ENCODE results near the gene HIVEP3.

The HIVEP3 gene

DNA sequence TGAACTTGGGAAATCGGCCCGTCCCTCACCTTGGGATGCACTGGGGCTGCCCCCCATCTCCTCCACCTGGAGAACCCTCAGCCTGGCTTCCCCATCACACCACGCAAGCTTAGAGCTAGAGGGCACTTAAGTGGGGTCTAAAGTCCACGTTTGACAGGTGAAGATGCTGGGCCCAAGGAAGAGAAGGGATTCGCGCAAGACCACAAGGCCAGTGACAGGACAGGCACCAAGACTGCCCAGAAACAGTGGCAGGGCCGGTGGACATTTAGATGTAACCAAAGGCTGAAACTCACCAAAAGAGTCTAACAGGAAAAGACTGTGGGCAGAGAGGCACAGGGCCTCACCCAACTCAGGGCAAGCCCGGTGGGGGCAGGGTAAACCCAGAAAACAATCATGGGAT lies 303.4 kb downstream of the HIVEP3 start:
- peaks cover 13% of the 10 kb centered on the region for H3K4me1 ChIP-seq (ENCODE audit: control insufficient read depth, insufficient read depth, low read length)
- H3K4me3 ChIP-seq (ENCODE audit: low read depth, low read length): no peak overlapping the region
- no peak overlapping the region for H3K9ac ChIP-seq (ENCODE audit: low read depth, low read length)
- no peak overlapping the region for H3K27ac ChIP-seq (ENCODE audit: low read depth, low read length)
- H3K27me3 ChIP-seq (ENCODE audit: control insufficient read depth, insufficient read depth, low read length): no peaks in the 10 kb centered on the region
- H3K9me3 ChIP-seq (ENCODE audit: control insufficient read depth, insufficient read depth, low read length): no peaks in the 10 kb centered on the region
- no peaks in the 10 kb centered on the region for H3K36me3 ChIP-seq (ENCODE audit: control insufficient read depth, insufficient read depth, low read length)

GRCh38 chr1:41614818-41615217 lies 303.9 kb downstream of the HIVEP3 start:
- Histone ChIP-seq H3K4me3 (ENCODE audit: low read depth, low read length) (no peak overlapping the region), H3K9ac (ENCODE audit: low read depth, low read length) (no peak overlapping the region), H3K27me3 (ENCODE audit: control insufficient read depth, insufficient read depth, low read length) (no peaks in the 10 kb centered on the region), H3K4me1 (ENCODE audit: control insufficient read depth, insufficient read depth, low read length) (peaks cover 8% of the 10 kb centered on the region), H3K36me3 (ENCODE audit: control insufficient read depth, insufficient read depth, low read length) (no peaks in the 10 kb centered on the region), H3K27ac (ENCODE audit: low read depth, low read length) (no peak overlapping the region), H3K9me3 (ENCODE audit: control insufficient read depth, insufficient read depth, low read length) (no peaks in the 10 kb centered on the region)

DNA sequence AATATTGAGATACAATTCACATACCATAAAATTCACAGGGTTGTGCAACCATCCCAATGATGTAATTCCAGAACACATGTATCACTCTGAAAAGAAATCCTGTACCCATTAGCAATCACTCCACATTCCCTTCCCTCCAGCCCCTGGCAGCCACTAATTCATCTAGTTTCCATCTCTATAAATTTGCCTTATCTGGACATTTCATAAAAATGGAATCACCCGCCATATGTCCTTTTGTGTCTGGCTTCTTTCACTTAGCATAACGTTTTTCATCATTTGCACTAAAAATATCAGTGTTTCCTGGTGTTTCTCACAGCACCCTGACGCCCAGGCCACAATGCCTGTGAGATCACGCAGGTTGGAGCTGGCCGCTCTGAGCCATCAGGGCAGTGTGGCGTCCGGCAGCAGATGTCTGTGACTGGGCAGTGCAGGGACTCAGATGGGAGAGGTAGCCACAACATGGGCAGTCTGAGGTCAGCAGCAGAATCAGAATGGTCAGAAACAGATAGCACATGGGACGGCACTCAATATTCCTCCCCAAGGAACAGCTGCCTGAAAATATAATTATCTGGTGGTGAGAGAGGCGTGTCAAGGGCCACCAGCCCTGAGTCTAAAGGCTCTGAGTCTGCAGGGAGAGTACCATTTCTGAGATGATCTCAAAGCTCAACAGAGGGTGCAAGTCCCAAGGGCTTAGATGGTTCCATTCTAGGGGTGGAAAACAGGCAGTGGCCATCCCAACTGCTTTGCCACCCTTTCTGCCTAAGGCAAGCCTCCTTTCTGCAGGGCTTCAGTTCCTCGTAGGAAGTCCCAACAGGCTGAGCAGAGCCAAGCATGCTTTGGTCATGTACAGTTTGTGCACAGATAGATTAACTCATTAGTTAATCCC lies 304.8 kb downstream of the HIVEP3 start:
- Histone ChIP-seq H3K36me3 (ENCODE audit: control insufficient read depth, insufficient read depth, low read length) (no peaks in the 10 kb centered on the region), H3K4me3 (ENCODE audit: low read depth, low read length) (no peak overlapping the region), H3K9ac (ENCODE audit: low read depth, low read length) (no peak overlapping the region), H3K4me1 (ENCODE audit: control insufficient read depth, insufficient read depth, low read length) (peaks cover 1% of the 10 kb centered on the region; the same call in 1 of the 2 replicates), H3K27me3 (ENCODE audit: control insufficient read depth, insufficient read depth, low read length) (no peaks in the 10 kb centered on the region), H3K27ac (ENCODE audit: low read depth, low read length) (no peak overlapping the region), H3K9me3 (ENCODE audit: control insufficient read depth, insufficient read depth, low read length) (no peaks in the 10 kb centered on the region)

DNA sequence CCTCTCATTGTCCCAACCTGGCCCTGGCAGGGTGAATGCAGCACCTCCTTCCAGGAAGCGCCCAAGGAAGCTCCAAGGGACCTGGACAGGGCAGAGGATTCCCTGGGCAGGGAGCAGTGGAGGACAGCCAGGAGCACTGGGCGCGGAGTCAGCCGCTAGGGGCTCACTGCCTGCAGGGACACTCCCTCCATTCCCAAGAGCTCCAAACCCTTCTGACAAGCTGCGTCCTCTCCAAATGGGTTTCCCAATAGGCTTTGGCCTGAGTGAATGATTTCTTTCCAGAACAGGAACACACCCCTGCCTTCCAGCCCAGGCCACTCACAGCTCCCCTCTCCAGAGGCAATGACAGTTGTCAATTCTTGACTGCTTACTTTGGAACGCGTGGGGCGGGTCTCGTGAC lies 305.8 kb downstream of the HIVEP3 start:
- Histone ChIP-seq H3K27me3 (ENCODE audit: control insufficient read depth, insufficient read depth, low read length) (no peaks in the 10 kb centered on the region), H3K36me3 (ENCODE audit: control insufficient read depth, insufficient read depth, low read length) (no peaks in the 10 kb centered on the region), H3K27ac (ENCODE audit: low read depth, low read length) (no peak overlapping the region), H3K4me1 (ENCODE audit: control insufficient read depth, insufficient read depth, low read length) (no peaks in the 10 kb centered on the region), H3K9me3 (ENCODE audit: control insufficient read depth, insufficient read depth, low read length) (no peaks in the 10 kb centered on the region), H3K9ac (ENCODE audit: low read depth, low read length) (no peak overlapping the region), H3K4me3 (ENCODE audit: low read depth, low read length) (no peak overlapping the region)

GRCh38 chr1:41611932-41612450 lies 306.7 kb downstream of the HIVEP3 start:
- no peak overlapping the region for H3K4me3 ChIP-seq (ENCODE audit: low read depth, low read length)
- no peaks in the 10 kb centered on the region for H3K9me3 ChIP-seq (ENCODE audit: control insufficient read depth, insufficient read depth, low read length)
- H3K27ac ChIP-seq (ENCODE audit: low read depth, low read length): no peak overlapping the region
- no peaks in the 10 kb centered on the region for H3K4me1 ChIP-seq (ENCODE audit: control insufficient read depth, insufficient read depth, low read length)
- no peak overlapping the region for H3K9ac ChIP-seq (ENCODE audit: low read depth, low read length)
- no peaks in the 10 kb centered on the region for H3K27me3 ChIP-seq (ENCODE audit: control insufficient read depth, insufficient read depth, low read length)
- H3K36me3 ChIP-seq (ENCODE audit: control insufficient read depth, insufficient read depth, low read length): no peaks in the 10 kb centered on the region

DNA sequence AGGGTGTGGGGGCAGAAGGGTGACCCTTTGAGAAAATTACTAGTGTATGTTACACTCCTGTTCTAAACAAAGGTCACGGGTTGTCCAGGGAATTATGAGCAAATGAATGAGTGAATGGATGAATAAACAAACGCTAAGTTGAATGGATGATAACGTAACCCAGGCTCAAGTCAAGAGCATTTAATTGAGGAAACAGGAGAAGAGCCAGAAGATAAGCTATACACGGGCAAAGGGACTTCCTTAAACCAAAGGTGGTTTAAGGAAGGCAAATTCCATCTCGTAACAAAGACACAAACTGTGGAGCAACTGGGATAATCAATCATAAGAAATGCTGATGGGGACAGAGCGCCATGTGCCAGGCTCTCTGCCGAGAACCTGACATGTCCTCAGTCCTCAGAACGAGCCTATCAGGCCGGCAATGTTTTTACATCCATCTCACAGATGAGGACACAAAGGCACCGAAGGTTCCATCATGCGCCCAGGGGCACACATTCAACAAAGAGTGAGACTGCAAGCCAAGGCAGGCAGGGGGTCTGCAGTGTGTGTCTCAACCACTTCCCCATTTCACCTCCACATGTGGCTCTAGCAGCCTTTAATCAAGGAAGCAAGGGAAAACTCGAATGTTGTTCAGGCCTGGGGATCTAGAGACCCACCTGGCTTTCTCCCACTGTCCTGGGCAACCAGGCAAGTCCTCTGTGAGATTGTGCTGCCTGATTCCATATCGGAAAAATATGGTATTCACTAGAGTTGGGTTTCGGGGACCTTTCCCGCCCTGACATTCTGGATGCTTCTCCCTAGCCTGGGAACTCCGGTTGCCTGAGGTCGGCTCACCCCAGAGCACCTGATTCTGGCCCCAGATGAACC lies 307.4 kb downstream of the HIVEP3 start:
- H3K9ac ChIP-seq (ENCODE audit: low read depth, low read length): no peak overlapping the region
- H3K4me1 ChIP-seq (ENCODE audit: control insufficient read depth, insufficient read depth, low read length): no peaks in the 10 kb centered on the region
- no peaks in the 10 kb centered on the region for H3K27me3 ChIP-seq (ENCODE audit: control insufficient read depth, insufficient read depth, low read length)
- no peaks in the 10 kb centered on the region for H3K9me3 ChIP-seq (ENCODE audit: control insufficient read depth, insufficient read depth, low read length)
- no peaks in the 10 kb centered on the region for H3K36me3 ChIP-seq (ENCODE audit: control insufficient read depth, insufficient read depth, low read length)
- H3K4me3 ChIP-seq (ENCODE audit: low read depth, low read length): no peak overlapping the region
- no peak overlapping the region for H3K27ac ChIP-seq (ENCODE audit: low read depth, low read length)

DNA sequence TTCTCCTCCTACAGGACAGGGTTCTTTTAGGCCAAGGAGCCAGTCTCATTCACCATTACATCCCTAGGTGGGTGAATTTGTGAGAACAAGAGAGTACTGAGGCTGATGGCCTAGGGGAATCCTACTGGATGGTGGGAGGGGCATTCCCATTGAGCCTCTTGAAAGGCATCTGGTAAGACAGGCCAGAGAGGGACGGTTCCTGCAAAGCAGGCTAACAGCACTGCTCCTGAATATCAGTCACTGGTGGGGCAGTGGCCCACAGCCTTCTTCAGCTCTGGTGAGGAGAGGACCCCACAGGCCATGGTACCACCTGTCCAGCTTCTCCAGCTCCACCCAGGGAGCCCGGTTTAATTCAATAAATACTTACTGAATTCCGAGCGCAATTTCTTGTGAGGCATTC lies 308.4 kb downstream of the HIVEP3 start:
- Histone ChIP-seq H3K27me3 (ENCODE audit: control insufficient read depth, insufficient read depth, low read length) (no peaks in the 10 kb centered on the region), H3K4me3 (ENCODE audit: low read depth, low read length) (no peak overlapping the region), H3K36me3 (ENCODE audit: control insufficient read depth, insufficient read depth, low read length) (no peaks in the 10 kb centered on the region), H3K9ac (ENCODE audit: low read depth, low read length) (no peak overlapping the region), H3K9me3 (ENCODE audit: control insufficient read depth, insufficient read depth, low read length) (no peaks in the 10 kb centered on the region), H3K4me1 (ENCODE audit: control insufficient read depth, insufficient read depth, low read length) (no peaks in the 10 kb centered on the region), H3K27ac (ENCODE audit: low read depth, low read length) (no peak overlapping the region)

- Histone ChIP-seq H3K9me3 (ENCODE audit: control insufficient read depth, insufficient read depth, low read length) (no peaks in the 10 kb centered on the region), H3K27ac (ENCODE audit: low read depth, low read length) (no peak overlapping the region), H3K9ac (ENCODE audit: low read depth, low read length) (no peak overlapping the region), H3K36me3 (ENCODE audit: control insufficient read depth, insufficient read depth, low read length) (no peaks in the 10 kb centered on the region), H3K4me1 (ENCODE audit: control insufficient read depth, insufficient read depth, low read length) (no peaks in the 10 kb centered on the region), H3K27me3 (ENCODE audit: control insufficient read depth, insufficient read depth, low read length) (no peaks in the 10 kb centered on the region), H3K4me3 (ENCODE audit: low read depth, low read length) (no peak overlapping the region)
Observed at GRCh38 chr1:41609166-41609883, 309.4 kb downstream of the HIVEP3 start.

DNA sequence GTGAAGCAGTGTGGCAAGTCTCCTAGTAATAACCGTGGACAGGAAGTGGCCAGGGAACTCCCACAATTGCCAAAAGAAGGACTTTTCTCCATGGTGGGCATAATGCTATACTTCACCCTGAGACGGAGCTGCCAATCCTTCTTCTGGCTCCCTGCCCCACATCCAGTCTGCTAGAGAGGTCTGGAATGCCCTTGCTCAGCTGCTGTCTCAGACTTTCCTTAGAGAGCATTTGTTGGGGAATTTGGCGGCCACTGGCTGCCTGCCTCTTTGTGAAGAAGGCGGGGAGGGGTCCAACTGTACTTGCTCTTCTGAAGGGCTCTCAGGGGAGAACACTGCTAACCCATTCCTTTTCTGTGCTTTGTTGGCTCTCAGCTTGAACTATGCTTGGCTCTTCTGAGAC lies 310.5 kb downstream of the HIVEP3 start:
- Histone ChIP-seq H3K4me1 (ENCODE audit: control insufficient read depth, insufficient read depth, low read length) (no peaks in the 10 kb centered on the region), H3K27ac (ENCODE audit: low read depth, low read length) (no peak overlapping the region), H3K27me3 (ENCODE audit: control insufficient read depth, insufficient read depth, low read length) (no peaks in the 10 kb centered on the region), H3K36me3 (ENCODE audit: control insufficient read depth, insufficient read depth, low read length) (no peaks in the 10 kb centered on the region), H3K9me3 (ENCODE audit: control insufficient read depth, insufficient read depth, low read length) (no peaks in the 10 kb centered on the region), H3K9ac (ENCODE audit: low read depth, low read length) (no peak overlapping the region), H3K4me3 (ENCODE audit: low read depth, low read length) (no peak overlapping the region)

- H3K27me3 ChIP-seq (ENCODE audit: control insufficient read depth, insufficient read depth, low read length): no peaks in the 10 kb centered on the region
- H3K9ac ChIP-seq (ENCODE audit: low read depth, low read length): no peak overlapping the region
- H3K4me3 ChIP-seq (ENCODE audit: low read depth, low read length): no peak overlapping the region
- H3K27ac ChIP-seq (ENCODE audit: low read depth, low read length): no peak overlapping the region
- no peaks in the 10 kb centered on the region for H3K36me3 ChIP-seq (ENCODE audit: control insufficient read depth, insufficient read depth, low read length)
- H3K9me3 ChIP-seq (ENCODE audit: control insufficient read depth, insufficient read depth, low read length): no peaks in the 10 kb centered on the region
- no peaks in the 10 kb centered on the region for H3K4me1 ChIP-seq (ENCODE audit: control insufficient read depth, insufficient read depth, low read length)
Observed at GRCh38 chr1:41607808-41608207, 310.9 kb downstream of the HIVEP3 start.
